Measurements from ENCODE around the gene COL27A1.

The COL27A1 gene

DNA sequence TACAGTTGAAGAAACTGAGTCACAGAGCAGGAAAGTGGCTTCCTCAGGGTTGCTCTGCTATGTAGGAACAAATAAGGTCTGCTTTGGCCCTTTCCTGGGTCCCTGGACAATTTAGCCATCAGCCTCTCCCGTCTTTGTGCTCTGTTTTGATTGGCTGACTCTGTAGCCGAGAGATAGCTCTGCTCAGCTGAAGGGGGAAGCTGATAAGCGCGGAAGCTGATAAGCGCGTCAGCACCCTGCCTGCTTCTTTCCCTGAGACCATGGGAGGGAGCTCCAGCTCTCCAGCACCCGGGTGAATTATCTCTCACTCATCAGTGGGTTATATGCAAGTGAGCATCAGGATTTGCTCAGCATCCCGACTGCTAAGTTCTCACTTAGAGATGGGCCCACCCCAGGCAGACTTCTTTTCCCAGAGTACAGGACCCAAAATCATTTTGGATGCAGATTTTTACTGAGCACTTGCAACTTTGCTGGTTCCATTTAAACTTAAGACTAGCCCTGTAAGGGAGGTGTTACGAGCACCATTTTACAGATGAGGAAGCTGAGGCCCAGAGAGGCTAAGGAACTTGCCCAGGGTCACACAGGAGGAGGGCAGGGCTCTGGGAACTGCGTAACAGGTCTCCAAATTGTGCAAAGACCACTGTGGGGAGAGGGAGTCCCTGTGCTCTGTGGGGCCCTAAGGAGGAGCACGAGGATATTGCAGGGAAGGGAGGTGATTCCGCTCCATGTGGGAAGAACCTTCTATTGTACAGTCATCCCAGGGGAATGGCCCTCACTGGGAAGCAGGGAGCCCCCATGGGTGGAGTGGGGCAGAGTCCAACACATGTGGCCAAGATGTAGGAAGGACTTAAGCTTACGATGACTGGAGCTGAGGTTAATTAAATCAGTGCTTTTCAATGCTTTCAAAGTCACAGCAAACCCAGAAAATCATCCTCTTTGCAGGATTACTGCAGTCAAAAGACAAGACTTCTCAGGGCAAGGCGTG is 83.8 kb downstream of the COL27A1 start:
- in situ Hi-C loops (cut with MboI; ENCODE audit: low sequenced_read_pairs): no loop called here

GRCh38 chr9:114240216-114240615 is 84.9 kb downstream of the COL27A1 start:
- in situ Hi-C loops (cut with MboI; ENCODE audit: low sequenced_read_pairs): no loop called here

- in situ Hi-C loops (cut with MboI; ENCODE audit: low sequenced_read_pairs): no loop called here
These were observed 85.6 kb downstream of the COL27A1 start for GRCh38 chr9:114240647-114241558.

GRCh38 chr9:114242837-114243236 is 87.5 kb downstream of the COL27A1 start:
- in situ Hi-C loops (cut with MboI; ENCODE audit: low sequenced_read_pairs): no loop called here

DNA sequence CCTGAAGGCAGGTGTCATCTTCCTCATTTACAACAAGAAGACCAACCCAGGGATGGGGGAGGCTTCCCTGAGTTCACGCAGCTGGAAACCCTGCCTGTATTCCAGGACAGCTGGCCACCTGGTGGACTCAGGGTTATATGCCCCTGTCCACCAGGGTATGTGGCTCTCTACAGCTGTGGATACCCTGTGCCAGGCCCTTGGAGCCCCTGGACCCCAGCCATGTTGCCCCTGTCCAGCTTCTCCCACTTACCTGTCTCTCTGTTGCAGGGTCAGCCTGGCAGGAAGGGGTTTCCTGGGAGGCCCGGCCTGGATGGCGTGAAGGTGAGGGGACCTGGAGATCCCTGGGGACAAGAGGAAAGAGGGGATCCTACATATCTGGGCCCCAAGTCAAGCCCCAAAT is 87.9 kb downstream of the COL27A1 start:
- in situ Hi-C loops (cut with MboI; ENCODE audit: low sequenced_read_pairs): no loop called here

DNA sequence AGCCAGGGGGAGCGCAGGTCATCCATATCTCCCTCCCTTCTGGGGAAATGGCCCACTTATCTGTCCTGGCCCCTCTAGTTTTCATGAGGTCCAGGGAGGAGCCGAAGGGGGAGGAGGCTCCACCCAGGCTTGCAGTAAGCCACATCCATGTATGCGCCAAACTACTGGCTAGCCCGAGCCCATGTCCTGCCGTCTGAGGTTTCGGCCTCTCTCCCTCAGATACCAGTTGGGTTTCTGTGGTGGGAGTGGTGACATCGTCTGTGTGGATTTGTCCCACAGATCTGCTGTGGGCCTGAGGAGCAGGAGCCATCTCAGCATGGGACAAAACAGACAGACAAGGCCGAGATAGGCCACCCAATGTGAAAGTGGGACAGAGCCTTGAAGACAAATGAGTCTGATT is 89.2 kb downstream of the COL27A1 start:
- in situ Hi-C loops (cut with MboI; ENCODE audit: low sequenced_read_pairs): no loop called here

DNA sequence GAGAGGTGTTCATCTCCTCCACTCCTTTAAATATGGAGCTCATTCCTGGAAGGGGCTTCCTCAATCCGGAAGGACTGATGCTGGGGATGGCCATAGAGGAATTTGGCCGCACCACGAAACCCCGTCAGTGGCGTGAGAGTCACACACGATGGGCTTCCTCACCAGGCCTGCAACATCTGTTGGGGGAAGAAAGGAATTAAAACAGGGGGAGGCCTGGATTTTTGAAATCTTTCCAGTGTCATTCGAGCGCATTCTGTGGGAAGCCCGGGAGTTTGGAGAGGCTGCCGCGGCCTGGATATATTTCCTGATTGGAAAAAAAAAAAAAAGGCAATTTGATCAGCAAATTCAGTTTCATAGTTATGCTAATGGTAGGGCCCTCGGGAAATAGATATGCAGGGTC is 91.2 kb downstream of the COL27A1 start:
- in situ Hi-C loops (cut with MboI; ENCODE audit: low sequenced_read_pairs): no loop called here

DNA sequence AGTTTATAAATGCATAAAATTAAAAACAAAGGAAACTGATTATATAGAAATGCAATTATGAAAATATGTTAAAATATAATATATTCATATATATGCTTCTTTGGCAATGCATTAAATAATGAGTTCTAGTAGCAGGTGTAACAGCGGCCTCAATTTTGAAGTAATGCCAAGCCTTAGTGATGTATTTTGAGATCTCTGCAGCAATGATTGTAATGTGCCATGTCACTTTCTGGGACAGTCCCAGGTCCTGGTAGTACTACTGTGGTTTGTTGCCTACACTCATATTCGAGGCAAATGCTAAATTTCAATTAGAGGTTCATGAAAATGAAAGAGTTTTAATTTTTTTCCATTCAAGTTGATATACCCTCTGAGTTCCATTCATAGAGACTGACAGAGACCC is 91.7 kb downstream of the COL27A1 start:
- in situ Hi-C loops (cut with MboI; ENCODE audit: low sequenced_read_pairs): no loop called here

GRCh38 chr9:114247491-114247890 is 92.2 kb downstream of the COL27A1 start:
- in situ Hi-C loops (cut with MboI; ENCODE audit: low sequenced_read_pairs): no loop called here

- in situ Hi-C loops (cut with MboI; ENCODE audit: low sequenced_read_pairs): no loop called here
These were observed 93.0 kb downstream of the COL27A1 start for GRCh38 chr9:114248299-114248707.

- in situ Hi-C loops (cut with MboI; ENCODE audit: low sequenced_read_pairs): no loop called here
These were observed 94.3 kb downstream of the COL27A1 start for GRCh38 chr9:114249424-114250234.

DNA sequence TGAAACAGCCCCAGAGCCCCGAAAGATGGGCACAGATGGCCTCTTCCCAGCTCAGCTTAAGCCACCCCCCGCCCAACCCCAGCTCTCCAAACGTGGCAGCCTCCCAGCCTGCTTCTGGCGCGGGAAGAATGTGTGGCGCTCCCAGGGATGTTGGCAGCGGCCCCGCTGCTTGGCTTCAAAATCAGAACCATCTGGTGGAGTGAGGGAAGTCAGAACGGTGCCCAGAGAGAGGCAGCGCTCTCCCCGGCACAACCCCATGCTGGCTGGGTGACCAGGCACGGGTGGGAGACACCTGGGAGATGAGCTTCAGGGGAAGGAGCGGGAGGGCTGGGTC is 94.9 kb downstream of the COL27A1 start:
- in situ Hi-C loops (cut with MboI; ENCODE audit: low sequenced_read_pairs): no loop called here

GRCh38 chr9:114250648-114251047 is 95.3 kb downstream of the COL27A1 start:
- in situ Hi-C loops (cut with MboI; ENCODE audit: low sequenced_read_pairs): no loop called here

DNA sequence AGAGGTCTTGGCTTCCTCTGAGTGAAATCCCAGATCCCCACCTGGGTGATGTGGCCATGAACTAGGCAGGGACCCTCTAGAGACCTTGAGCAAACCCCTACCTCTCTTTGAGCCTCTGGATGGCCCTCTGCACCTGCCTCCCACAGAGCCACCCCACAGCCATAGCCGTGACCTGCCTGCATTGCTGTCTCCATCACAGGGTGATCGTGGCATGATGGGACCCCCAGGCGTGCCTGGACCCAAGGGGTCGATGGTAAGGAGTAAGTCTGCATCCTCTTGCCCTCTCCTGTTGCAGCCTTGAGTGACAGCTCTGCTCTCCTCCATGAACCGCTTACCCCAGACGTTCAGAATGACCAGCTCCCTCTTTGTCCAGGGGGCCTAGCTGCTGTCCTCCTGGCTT is 97.1 kb downstream of the COL27A1 start:
- in situ Hi-C loops (cut with MboI; ENCODE audit: low sequenced_read_pairs): no loop called here

DNA sequence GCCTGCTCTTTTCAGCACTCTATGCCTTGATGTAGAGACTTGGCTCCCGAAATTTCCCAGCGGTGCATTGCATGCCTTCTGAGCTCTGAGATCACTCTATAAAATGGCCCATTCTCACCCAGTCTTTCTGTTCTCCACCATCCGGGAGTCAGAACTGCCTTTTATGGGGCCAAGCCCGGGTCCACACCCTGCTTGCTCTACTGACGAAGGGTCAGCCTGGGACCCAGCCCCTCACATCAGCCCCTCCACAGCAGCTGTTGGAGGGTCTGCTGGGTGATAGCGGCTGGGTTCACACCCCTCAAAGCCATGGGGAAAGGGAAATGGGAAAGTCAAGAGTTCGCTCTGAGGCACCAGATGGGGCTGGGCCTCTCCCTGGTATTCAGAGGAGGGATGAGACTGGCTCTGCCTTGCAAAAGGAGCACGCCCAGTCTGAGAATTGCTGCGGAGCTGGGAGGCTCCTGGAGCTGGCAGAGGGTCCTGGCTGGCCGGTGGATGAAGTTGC is 101.5 kb downstream of the COL27A1 start:
- in situ Hi-C loops (cut with MboI; ENCODE audit: low sequenced_read_pairs): no loop called here

GRCh38 chr9:114258218-114258617 is 102.9 kb downstream of the COL27A1 start:
- in situ Hi-C loops (cut with MboI; ENCODE audit: low sequenced_read_pairs): no loop called here

- in situ Hi-C loops (cut with MboI; ENCODE audit: low sequenced_read_pairs): no loop called here
These were observed 103.8 kb downstream of the COL27A1 start for GRCh38 chr9:114258866-114259797.

DNA sequence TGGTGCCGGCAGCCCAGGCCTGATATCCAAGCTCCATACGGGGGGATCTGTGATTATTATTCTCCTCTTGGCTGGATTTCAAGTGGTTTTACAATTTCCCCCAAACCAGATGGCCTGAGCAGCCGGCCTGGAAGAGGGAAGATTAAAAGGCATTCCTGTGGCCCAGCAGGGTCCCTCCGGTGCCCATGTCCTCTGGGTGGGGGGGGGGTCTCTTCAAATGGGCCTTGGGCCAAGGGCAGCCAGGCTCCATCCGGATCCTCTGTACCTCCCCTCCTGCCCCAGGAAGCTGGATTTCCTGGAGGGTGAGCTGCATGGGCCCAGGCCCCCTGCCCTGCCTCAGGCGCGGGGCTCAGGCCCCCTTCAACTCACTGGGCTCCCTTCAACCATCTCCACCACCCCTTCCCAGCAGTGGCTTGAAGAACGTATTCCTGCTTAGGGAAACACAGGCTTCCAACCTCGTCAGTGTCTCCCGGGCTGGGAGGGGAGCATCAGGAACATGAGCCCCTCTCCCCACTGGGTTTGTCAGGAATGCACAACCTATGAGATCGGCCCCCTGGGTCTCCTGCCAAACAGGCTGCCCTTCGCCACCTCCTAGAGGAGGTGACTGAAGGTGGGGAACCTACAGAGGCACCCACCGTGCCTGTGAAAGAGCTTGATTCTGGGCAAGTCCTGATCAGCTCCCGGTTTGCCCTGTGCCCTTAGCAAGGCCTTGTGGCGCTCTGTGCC is 104.6 kb downstream of the COL27A1 start:
- in situ Hi-C loops (cut with MboI; ENCODE audit: low sequenced_read_pairs): no loop called here

GRCh38 chr9:114261026-114261425 is 105.7 kb downstream of the COL27A1 start:
- in situ Hi-C loops (cut with MboI; ENCODE audit: low sequenced_read_pairs): no loop called here
